T-helper 9 cell (primary cell): ENCODE results near the gene CXCR4.

Source experiments
- DNase-seq: peaks from one replicate; pipeline ENCODE4 v3.0.0-alpha.2; 2020
- total RNA-seq, 2 donors: gene quantifications; one replicate each; lab custom pipeline; 2026; lab: John Stamatoyannopoulos, UW

The CXCR4 gene
- 1,096 to 2,522 reads per million in 2 donors for total RNA-seq

GRCh38 chr2:136117909-136118818, at the start of gene CXCR4:
Gene CXCR4, minus strand, starts transcription at chr2:136118149. Its CDS starts 89 bp downstream, at chr2:136118060.
- peak; percentile 92 for DNase-seq

- DNase-seq: no peak
Observed at GRCh38 chr2:136164280-136164776, 46.4 kb upstream of the CXCR4 start.

- no peak for DNase-seq
Observed at GRCh38 chr2:136162438-136162837, 44.5 kb upstream of the CXCR4 start.

GRCh38 chr2:136156411-136156810, 38.5 kb upstream of the CXCR4 start:
- no peak for DNase-seq

- no peak for DNase-seq
Observed at GRCh38 chr2:136154384-136154783, 36.4 kb upstream of the CXCR4 start.

GRCh38 chr2:136151021-136151971, 33.3 kb upstream of the CXCR4 start:
- DNase-seq: no peak

GRCh38 chr2:136149011-136149410, 31.1 kb upstream of the CXCR4 start:
- DNase-seq: no peak

GRCh38 chr2:136146564-136146963, 28.6 kb upstream of the CXCR4 start:
- no peak for DNase-seq

- DNase-seq: no peak
Observed at GRCh38 chr2:136143603-136144451, 25.9 kb upstream of the CXCR4 start.

GRCh38 chr2:136141510-136142149, 23.7 kb upstream of the CXCR4 start:
- DNase-seq: no peak

GRCh38 chr2:136139631-136140030, 21.7 kb upstream of the CXCR4 start:
- DNase-seq: no peak

GRCh38 chr2:136137982-136138381, 20.0 kb upstream of the CXCR4 start:
- no peak for DNase-seq

GRCh38 chr2:136136931-136137330, 19.0 kb upstream of the CXCR4 start:
- no peak for DNase-seq

- DNase-seq: peak; percentile 72
Observed at GRCh38 chr2:136135921-136136906, 18.3 kb upstream of the CXCR4 start.

GRCh38 chr2:136135462-136135861, 17.5 kb upstream of the CXCR4 start:
- no peak for DNase-seq

GRCh38 chr2:136134126-136134525, 16.2 kb upstream of the CXCR4 start:
- peak; percentile 44 for DNase-seq

- no peak for DNase-seq
Observed at GRCh38 chr2:136133586-136133985, 15.6 kb upstream of the CXCR4 start.

- no peak for DNase-seq
Observed at GRCh38 chr2:136133176-136133575, 15.2 kb upstream of the CXCR4 start.

GRCh38 chr2:136132825-136133155, 14.8 kb upstream of the CXCR4 start:
- DNase-seq: no peak
